Kidney (tissue), 14 donors: ENCODE measurements around the gene ATP6V1B1. TPM values are rescaled to one million over a fixed set of nuclear protein-coding genes. Genes with fewer than 3 reads are reported as not detected.

Experiments
- DNase-seq, 5 donors: peaks; one replicate each; pipeline ENCODE4 v3.0.0-alpha.2; 2013 to 2020
- FAIRE-seq: peaks from 2 replicates; lab custom pipeline; 2012; peaks lifted over from hg19 to GRCh38; lab: Jason Lieb, UNC
- H3K27ac ChIP-seq, 2 donors: one replicate each; pipeline ENCODE4 v1.7.0; 2013; ENCODE audit warnings: low read depth in 2 of 2, low read length in 2 of 2, inconsistent platforms in 1 of 2
- H3K27me3 ChIP-seq: one replicate; pipeline ENCODE4 v1.7.1; 2013; ENCODE audit warnings: low read length, inconsistent platforms; ENCODE audit not compliant: control insufficient read depth, insufficient read depth
- H3K36me3 ChIP-seq, 3 donors: one replicate each; pipeline versions ENCODE4 v1.7.0 to v1.7.1; 2013; ENCODE audit warnings: low read length in 3 of 3, control low read depth in 1 of 3, inconsistent platforms in 1 of 3; ENCODE audit not compliant: insufficient read depth in 3 of 3, control insufficient read depth in 2 of 3
- H3K4me1 ChIP-seq, 3 donors: one replicate each; pipeline versions ENCODE4 v1.7.0 to v1.7.1; 2013; ENCODE audit warnings: low read length in 3 of 3, inconsistent platforms in 1 of 3, low read depth in 1 of 3; ENCODE audit not compliant: control insufficient read depth in 2 of 3, insufficient read depth in 2 of 3
- H3K4me3 ChIP-seq, 3 donors: one replicate each; pipeline versions ENCODE4 v1.7.0 to v1.8.1; 2013; ENCODE audit warnings: low read length in 3 of 3, control low read depth in 1 of 3, inconsistent platforms in 1 of 3
- H3K9ac ChIP-seq, 3 donors: one replicate each; pipeline versions ENCODE4 v1.7.0 to v1.7.1; 2013; ENCODE audit warnings: low read length in 3 of 3, control low read depth in 1 of 3, inconsistent platforms in 1 of 3
- H3K9me3 ChIP-seq, 3 donors: one replicate each; pipeline versions ENCODE4 v1.7.0 to v1.7.1; 2013; ENCODE audit warnings: low read length in 3 of 3, control low read depth in 1 of 3, inconsistent platforms in 1 of 3; ENCODE audit not compliant: control insufficient read depth in 2 of 3, insufficient read depth in 1 of 3
- CTCF ChIP-seq: IDR thresholded peaks from 3 replicates; pipeline ENCODE4 v1.5.1; 2012; ENCODE audit warnings: mild to moderate bottlenecking, moderate library complexity, borderline replicate concordance; ENCODE audit not compliant: insufficient read depth; ENCODE audit errors: extremely low read depth
- intact Hi-C: fragments of 100-400 bp; cut with DNase I; formaldehyde crosslinking; loops from one replicate; pipeline ENCODE4 v1.11.1; 2022
- polyA plus RNA-seq: library from polyadenylated mRNA; stranded (reverse); fragments of 350-450 nt; fragmentation: Illumina TruSeq; extraction: RNeasy Lipid Tissue Mini Kit (QIAGEN cat#74804); gene quantifications from one replicate; pipeline ENCODE4 v1.2.3, GENCODE V29; 2014; ENCODE audit warnings: low read depth, low replicate concordance; ENCODE audit not compliant: insufficient read depth
- total RNA-seq: library from RNA; stranded (reverse); fragmentation: NEBNext Ultra II Directional; extraction: Animal tissue kit (Norgen Biotek cat#: 25700); gene quantifications from one replicate; pipeline ENCODE4 v1.2.1, GENCODE V29; 2021
- donor health status: control.
- donor health status: control.
- donor health status: control.
- donor health status: control.
- donor health status: control.
- donor health status: DM: yes; HTN: yes; CAD: no.
- donor health status: Normal renal cell carcinoma (clear cell type).

ATP6V1B1 gene
- total and polyA plus RNA-seq, 2 donors from 2014 or later = 37.9 to 400 TPM

DNA sequence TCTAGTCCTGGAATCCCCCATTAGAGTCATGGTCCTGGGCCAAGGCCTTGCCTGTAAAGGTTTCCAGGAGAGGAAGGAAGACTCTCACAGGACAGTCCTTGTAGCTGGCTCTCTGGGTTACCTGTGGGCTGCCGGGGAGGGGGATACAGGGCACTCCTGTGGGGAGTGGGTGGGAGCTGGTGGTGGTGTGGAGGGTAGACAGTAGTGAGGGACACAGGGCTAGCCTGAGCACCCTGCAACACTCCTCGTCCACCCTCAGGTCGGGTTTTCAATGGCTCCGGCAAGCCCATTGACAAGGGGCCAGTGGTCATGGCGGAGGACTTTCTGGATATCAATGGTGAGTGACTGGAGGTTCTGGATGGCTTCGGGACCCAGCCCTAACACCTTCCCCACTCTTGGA is 23.1 kb downstream of the ATP6V1B1 start:
- Histone ChIP-seq H3K27ac (no peak overlapping the region), H3K4me1 (no peaks in the 10 kb centered on the region), H3K9me3 (no peaks in the 10 kb centered on the region), H3K27me3 (peaks cover 10% of the 10 kb centered on the region), H3K9ac (no peak overlapping the region), H3K4me3 (no peak overlapping the region), H3K36me3 (peaks cover 0 to 5% (median 2%) of the 10 kb centered on the region in 3 donors)
- DNase-seq = no peak
- no peak for TF ChIP-seq CTCF
- FAIRE-seq = no peak
- intact Hi-C loops = no loop called here

- no peaks in the 10 kb centered on the region for H3K4me1 ChIP-seq
- no peak overlapping the region for H3K27ac ChIP-seq
- H3K4me3 ChIP-seq = no peak overlapping the region
- intact Hi-C loops = no loop called here
- H3K36me3 ChIP-seq = peaks cover 0 to 5% (median 2%) of the 10 kb centered on the region in 3 donors
- no peak for FAIRE-seq
- H3K9me3 ChIP-seq = no peaks in the 10 kb centered on the region
- DNase-seq = no peak
- TF ChIP-seq CTCF = no peak
- peaks cover 12% of the 10 kb centered on the region for H3K27me3 ChIP-seq
- H3K9ac ChIP-seq = no peak overlapping the region
Observed at GRCh38 chr2:70959271-70959761, 23.6 kb downstream of the ATP6V1B1 start.

DNA sequence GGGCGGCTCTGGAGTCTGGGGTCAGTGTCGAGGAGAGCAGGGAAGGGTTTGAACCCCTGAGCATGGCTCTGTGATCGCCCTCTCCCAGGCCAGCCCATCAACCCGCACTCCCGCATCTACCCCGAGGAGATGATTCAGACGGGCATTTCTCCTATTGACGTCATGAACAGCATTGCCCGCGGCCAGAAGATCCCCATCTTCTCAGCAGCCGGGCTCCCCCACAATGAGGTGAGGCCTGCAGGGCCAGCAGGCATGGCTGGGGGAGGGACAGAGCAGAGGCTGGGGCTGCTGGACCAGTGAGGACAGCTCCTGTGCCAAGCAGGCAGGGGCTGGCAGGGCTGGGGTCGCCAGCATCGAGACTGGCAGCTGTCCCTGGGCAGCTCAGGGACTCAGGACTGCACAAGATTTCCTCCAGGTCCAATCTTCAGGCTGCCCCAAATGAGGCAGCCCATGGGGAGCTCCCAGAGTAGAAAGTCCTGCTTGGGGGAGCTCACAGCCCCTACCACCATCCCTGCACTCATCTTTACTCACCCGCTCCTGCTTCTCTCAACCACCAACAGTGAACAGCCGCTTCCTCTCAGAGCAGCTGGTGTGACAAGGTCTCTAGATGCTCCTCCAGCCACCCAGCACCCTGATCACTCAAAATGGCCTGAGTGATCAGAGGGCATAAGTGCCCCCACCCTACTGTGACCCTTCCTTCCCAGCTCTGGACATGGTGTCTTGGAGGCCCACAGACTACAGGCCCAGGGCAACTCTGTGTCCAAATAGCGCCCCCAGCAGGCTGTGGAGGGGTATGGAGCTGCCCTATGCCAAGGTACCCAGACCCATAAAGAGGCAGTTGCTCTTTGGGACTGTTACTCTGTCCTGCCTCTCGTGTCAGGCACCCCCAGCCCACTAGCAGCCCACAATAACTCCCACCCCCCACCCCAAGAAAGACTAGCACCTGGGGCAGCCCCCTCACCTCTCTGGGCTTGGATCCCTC is 24.4 kb downstream of the ATP6V1B1 start:
- Histone ChIP-seq H3K4me1 (no peaks in the 10 kb centered on the region), H3K27ac (no peak overlapping the region), H3K36me3 (peaks cover 0 to 5% (median 2%) of the 10 kb centered on the region in 3 donors), H3K9me3 (no peaks in the 10 kb centered on the region), H3K4me3 (no peak overlapping the region), H3K9ac (no peak overlapping the region), H3K27me3 (peaks cover 10% of the 10 kb centered on the region)
- no peak for TF ChIP-seq CTCF
- FAIRE-seq = no peak
- DNase-seq = no peak
- intact Hi-C loops = no loop called here
